ENCODE measurements around the gene SPCS3. TPM values are rescaled to one million over a fixed set of nuclear protein-coding genes. Genes with fewer than 3 reads are reported as not detected.
"Not testable (repeated sequence)": the region's sequence is repeated elsewhere in the genome, so short reads cannot be mapped to it uniquely, and the experiment has no call there.

The SPCS3 gene
- total RNA-seq, 1 donor from 2014 or later, result 60.2 TPM

DNA sequence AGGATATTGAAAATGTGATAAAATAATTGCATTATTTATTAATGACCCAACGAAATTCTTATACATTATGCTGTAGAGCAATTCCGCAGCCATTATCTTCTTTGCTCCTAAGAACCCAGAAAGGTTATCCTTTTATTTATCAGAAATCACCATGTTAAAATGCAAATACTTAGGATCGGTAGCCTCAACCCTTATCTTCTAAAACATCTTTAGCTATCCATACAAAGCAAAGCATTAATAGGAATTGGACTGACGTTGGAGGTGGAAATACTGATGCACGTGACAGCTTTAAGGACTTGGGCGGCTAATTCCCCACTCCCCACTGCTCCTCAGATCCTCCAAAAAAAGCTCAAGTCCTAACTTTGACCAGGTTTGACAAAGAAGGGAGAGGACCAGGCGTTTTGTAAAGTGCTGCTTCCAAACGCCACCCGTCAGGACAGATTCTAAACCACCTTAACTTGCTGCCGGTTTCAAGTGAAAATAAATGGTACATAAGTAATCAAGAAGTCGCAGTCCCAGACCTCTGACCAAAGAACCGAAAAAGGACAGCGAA lies 539 bp upstream of the SPCS3 start:
- TF ChIP-seq, protein P1, sequence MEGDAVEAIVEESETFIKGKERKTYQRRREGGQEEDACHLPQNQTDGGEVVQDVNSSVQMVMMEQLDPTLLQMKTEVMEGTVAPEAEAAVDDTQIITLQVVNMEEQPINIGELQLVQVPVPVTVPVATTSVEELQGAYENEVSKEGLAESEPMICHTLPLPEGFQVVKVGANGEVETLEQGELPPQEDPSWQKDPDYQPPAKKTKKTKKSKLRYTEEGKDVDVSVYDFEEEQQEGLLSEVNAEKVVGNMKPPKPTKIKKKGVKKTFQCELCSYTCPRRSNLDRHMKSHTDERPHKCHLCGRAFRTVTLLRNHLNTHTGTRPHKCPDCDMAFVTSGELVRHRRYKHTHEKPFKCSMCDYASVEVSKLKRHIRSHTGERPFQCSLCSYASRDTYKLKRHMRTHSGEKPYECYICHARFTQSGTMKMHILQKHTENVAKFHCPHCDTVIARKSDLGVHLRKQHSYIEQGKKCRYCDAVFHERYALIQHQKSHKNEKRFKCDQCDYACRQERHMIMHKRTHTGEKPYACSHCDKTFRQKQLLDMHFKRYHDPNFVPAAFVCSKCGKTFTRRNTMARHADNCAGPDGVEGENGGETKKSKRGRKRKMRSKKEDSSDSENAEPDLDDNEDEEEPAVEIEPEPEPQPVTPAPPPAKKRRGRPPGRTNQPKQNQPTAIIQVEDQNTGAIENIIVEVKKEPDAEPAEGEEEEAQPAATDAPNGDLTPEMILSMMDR (IDR thresholded peaks at IDR 0.05), result no peak
- no peak for TF ChIP-seq POLR2AphosphoS5 (IDR thresholded peaks at IDR 0.05; ENCODE audit: insufficient read depth in 1 of 2, low read depth in 1 of 2)
- TF ChIP-seq POLR2A (IDR thresholded peaks at IDR 0.05), result no peak
- intact Hi-C loops (cut with DNase I), result no loop called here
- Histone ChIP-seq H3K27me3 (no peaks in the 10 kb centered on the region), H3K36me3 (no peaks in the 10 kb centered on the region), H3K9me3 (no peaks in the 10 kb centered on the region), H3K4me1 (peaks cover 30% of the 10 kb centered on the region), H3K4me3 (peak overlapping the region; percentile 49 to 72), H3K27ac (peak overlapping the region; percentile 75)
- DNase-seq (ENCODE audit: extremely low spot score in 2 of 2), result peak in 1 of 2 donors; percentile 90

DNA sequence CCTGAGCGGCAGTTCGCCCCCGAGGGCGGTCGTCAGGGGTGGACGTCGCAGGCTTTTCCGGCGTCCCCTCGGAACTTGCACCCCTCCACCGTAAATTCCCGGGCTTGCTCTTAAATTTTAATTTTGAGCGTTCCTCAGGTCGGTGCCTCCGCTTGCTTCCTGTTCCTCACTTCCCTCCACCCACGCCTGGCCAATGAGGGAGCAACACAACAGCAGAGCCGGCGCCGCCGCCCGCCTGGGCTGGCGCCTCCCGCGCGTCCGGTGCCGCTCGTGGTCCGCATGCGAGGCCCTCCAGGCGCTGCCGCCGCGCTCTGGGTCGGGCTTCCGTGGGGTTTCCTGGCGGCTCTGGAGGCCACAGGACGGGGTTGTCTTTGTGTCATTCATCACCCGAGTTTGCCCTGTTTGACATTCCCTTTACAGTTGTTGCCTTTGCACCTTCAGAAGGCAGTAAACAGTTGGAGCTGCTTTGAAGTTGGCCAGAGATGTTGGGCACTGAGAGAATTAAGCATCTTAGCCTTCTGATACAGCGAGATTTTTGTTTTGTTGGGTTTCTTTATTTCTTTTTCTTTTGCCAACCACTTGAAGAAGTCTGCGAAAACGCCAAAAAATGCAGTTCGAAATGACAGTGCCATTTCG lies 692 bp downstream of the SPCS3 start:
- intact Hi-C loops (cut with DNase I), result no loop called here
- DNase-seq (ENCODE audit: extremely low spot score in 2 of 2), result peak in 1 of 2 donors; percentile 93
- H3K27ac ChIP-seq, result peak overlapping the region; percentile 94
- H3K27me3 ChIP-seq, result no peaks in the 10 kb centered on the region
- H3K9me3 ChIP-seq, result no peaks in the 10 kb centered on the region
- peak in 1 of 2 donors; percentile 13 for TF ChIP-seq POLR2A (IDR thresholded peaks at IDR 0.05)
- TF ChIP-seq POLR2AphosphoS5 (IDR thresholded peaks at IDR 0.05; ENCODE audit: insufficient read depth in 1 of 2, low read depth in 1 of 2), result no peak
- TF ChIP-seq, protein P1 (IDR thresholded peaks at IDR 0.05), result no peak
- peak overlapping the region; percentile 72 to 88 for H3K4me3 ChIP-seq
- peaks cover 41% of the 10 kb centered on the region for H3K4me1 ChIP-seq
- H3K36me3 ChIP-seq, result no peaks in the 10 kb centered on the region

DNA sequence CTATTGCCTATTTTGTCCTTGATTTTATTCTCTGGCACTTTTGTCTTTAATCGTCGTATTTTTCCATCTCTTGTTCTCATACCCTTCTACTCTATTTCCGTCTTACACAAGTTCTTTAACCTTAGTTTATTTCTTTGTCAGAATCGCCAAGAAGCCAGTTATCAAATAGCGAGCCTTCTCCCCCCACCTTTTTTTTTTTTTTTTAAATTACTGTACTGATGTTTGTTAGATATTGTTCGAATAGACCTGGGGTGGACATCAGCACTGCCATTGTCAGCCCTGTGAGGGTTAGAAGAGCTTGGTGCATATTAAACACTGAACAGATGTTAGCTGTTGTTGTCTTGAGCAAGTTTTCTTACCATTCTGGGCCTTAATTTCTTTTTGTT lies 1.2 kb downstream of the SPCS3 start:
- intact Hi-C loops (cut with DNase I), result no loop called here
- H3K36me3 ChIP-seq, result peaks cover 0 to 3% of the 10 kb centered on the region in 2 donors
- TF ChIP-seq, protein P1 (IDR thresholded peaks at IDR 0.05), result no peak
- no peak for TF ChIP-seq POLR2AphosphoS5 (IDR thresholded peaks at IDR 0.05; ENCODE audit: insufficient read depth in 1 of 2, low read depth in 1 of 2)
- TF ChIP-seq POLR2A (IDR thresholded peaks at IDR 0.05), result no peak

DNA sequence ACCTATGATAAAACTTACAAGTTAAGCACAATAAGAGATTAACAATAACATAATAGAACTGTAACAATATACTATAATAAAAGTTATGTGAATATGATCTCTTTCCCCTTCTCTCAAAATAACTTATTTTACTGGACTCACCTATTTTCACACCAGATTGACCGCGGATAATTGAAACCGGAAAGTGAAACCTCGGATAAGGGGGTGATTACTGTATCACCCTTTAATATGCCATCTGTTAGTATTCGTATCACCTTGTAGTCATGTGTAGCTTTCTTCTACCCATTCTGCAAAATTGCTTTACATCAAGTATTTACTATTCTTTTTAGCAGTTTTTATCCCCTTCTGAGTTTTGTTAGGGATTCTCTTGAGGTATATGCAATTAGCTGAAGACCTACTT lies 1.8 kb downstream of the SPCS3 start:
- no peaks in the 10 kb centered on the region for H3K27me3 ChIP-seq
- no peak for TF ChIP-seq POLR2AphosphoS5 (IDR thresholded peaks at IDR 0.05; ENCODE audit: insufficient read depth in 1 of 2, low read depth in 1 of 2)
- TF ChIP-seq, protein P1 (IDR thresholded peaks at IDR 0.05), result no peak
- H3K27ac ChIP-seq, result peak overlapping the region; percentile 94
- no peak for DNase-seq (ENCODE audit: extremely low spot score in 2 of 2)
- no peaks in the 10 kb centered on the region for H3K9me3 ChIP-seq
- H3K36me3 ChIP-seq, result peaks cover 0 to 5% of the 10 kb centered on the region in 2 donors
- intact Hi-C loops (cut with DNase I), result no loop called here
- H3K4me1 ChIP-seq, result peaks cover 49% of the 10 kb centered on the region
- H3K4me3 ChIP-seq, result peak overlapping the region; percentile 72 to 88

More for the DNA sequence above, 1.2 kb downstream of the SPCS3 start:
- Histone ChIP-seq H3K9me3 (no peaks in the 10 kb centered on the region), H3K4me3 (peak overlapping the region; percentile 72 to 88), H3K4me1 (peaks cover 46% of the 10 kb centered on the region), H3K27me3 (no peaks in the 10 kb centered on the region), H3K27ac (peak overlapping the region; percentile 94)
- no peak for DNase-seq (ENCODE audit: extremely low spot score in 2 of 2)

DNA sequence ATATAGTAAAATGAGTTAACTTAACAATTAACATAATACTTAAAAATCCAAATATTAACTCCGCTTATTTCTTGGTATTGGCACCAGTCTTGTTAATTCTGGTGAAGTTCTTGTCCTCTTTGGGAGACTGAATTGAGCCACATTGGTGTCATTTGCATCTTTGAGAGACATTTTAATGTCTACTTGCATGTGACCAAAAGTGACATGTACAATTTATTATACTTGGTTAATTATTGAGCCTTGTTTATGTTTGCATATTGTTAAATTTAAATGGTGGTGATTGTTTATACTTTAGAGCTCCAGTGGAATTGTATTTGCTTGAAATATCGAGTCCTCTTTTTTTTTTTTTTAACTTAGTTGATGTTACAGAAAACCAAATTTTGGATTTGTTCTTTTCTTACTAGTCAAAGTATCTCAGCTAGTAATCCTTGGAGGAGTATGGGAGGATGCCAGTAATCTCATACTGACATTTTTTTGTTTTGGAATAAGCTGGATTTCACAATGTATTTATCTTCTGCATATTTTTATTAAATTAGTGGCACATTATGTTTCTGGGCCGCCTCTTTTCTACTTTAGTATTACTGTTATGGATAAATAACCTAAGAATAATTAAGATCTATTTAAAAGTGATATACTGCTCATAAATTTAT lies 3.9 kb downstream of the SPCS3 start:
- TF ChIP-seq POLR2AphosphoS5 (IDR thresholded peaks at IDR 0.05; ENCODE audit: insufficient read depth in 1 of 2, low read depth in 1 of 2) (no peak), POLR2A (IDR thresholded peaks at IDR 0.05) (no peak)
- TF ChIP-seq, protein P1 (IDR thresholded peaks at IDR 0.05), result no peak
- no peak overlapping the region for H3K4me3 ChIP-seq
- H3K4me1 ChIP-seq, result peaks cover 59% of the 10 kb centered on the region
- no peak overlapping the region for H3K27ac ChIP-seq
- DNase-seq (ENCODE audit: extremely low spot score in 2 of 2), result no peak
- no peaks in the 10 kb centered on the region for H3K27me3 ChIP-seq
- H3K36me3 ChIP-seq, result peaks cover 0 to 7% of the 10 kb centered on the region in 2 donors
- H3K9me3 ChIP-seq, result no peaks in the 10 kb centered on the region
- intact Hi-C loops (cut with DNase I), result no loop called here

DNA sequence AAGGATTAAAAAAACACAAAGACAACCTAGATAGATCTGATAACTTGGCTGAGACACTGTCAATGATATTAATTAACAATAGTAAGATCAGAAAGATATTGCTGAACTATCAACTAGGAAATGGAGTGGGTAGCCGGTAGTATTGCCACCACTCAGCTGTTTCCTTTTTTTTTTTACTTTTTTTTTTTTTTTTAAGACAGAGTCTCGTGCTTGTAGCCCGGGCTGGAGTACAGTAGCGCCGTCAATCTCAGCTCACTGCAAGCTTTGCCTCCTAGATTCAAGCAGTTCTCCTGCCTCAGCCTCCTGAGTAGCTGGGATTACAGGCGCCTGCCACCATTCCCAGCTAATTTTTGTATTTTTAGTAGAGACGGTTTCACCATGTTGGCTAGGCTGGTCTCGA lies 5.1 kb downstream of the SPCS3 start:
- intact Hi-C loops (cut with DNase I), result not testable (repeated sequence)

More for the DNA sequence above, 5.1 kb downstream of the SPCS3 start:
- H3K4me3 ChIP-seq; DNase-seq (ENCODE audit: extremely low spot score in 2 of 2); H3K27ac ChIP-seq; H3K9me3 ChIP-seq; H3K27me3 ChIP-seq: not testable (repeated sequence)
- Histone ChIP-seq H3K36me3 (peaks cover 0 to 18% of the 10 kb centered on the region in 2 donors), H3K4me1 (peaks cover 53% of the 10 kb centered on the region)

Data from vagina (tissue), 2 donors.